KMS-11 (cell line): ENCODE results near the gene INTS12.
"Not testable (repeated sequence)": the region's sequence is repeated elsewhere in the genome, so short reads cannot be mapped to it uniquely, and the experiment has no call there.

Experiments used
- H2AFZ ChIP-seq: fragments of 200-600 bp; sonication (generic); 2 replicates; pipeline ENCODE4 v1.6.1; 2016; ENCODE audit warnings: antibody characterized with exemption, mixed run types, low read depth
- H3K27ac ChIP-seq: fragments of 200-600 bp; sonication (generic); 2 replicates; pipeline ENCODE4 v1.6.1; 2016; ENCODE audit warnings: mild to moderate bottlenecking, mixed run types
- H3K27me3 ChIP-seq: fragments of 200-600 bp; sonication (generic); 2 replicates; pipeline ENCODE4 v1.6.1; 2017; ENCODE audit warnings: mild to moderate bottlenecking, low read depth, mixed run types, moderate library complexity; ENCODE audit not compliant: insufficient read depth
- H3K36me3 ChIP-seq: fragments of 200-600 bp; sonication (generic); 2 replicates; pipeline ENCODE4 v1.6.1; 2017; ENCODE audit warnings: mild to moderate bottlenecking, mixed run types; ENCODE audit not compliant: insufficient read depth
- H3K4me1 ChIP-seq: fragments of 200-600 bp; sonication (generic); 2 replicates; pipeline ENCODE4 v1.6.1; 2016; ENCODE audit warnings: mild to moderate bottlenecking, low read depth, mixed run types; ENCODE audit not compliant: poor library complexity, severe bottlenecking
- H3K4me2 ChIP-seq: fragments of 200-600 bp; sonication (generic); 2 replicates; pipeline ENCODE4 v1.7.0; 2016; ENCODE audit warnings: mild to moderate bottlenecking, mixed run types
- H3K4me3 ChIP-seq: fragments of 200-600 bp; sonication (generic); IDR thresholded peaks from 2 replicates; pipeline ENCODE4 v1.6.1; 2017; ENCODE audit warnings: low read depth, low read length, mixed read lengths; ENCODE audit not compliant: insufficient read depth
- H3K79me2 ChIP-seq: fragments of 200-600 bp; sonication (generic); 2 replicates; pipeline ENCODE4 v1.6.1; 2016; ENCODE audit warnings: low read depth, mixed run types; ENCODE audit not compliant: insufficient read depth
- H3K9ac ChIP-seq: fragments of 200-600 bp; sonication (generic); 2 replicates; pipeline ENCODE4 v1.6.1; 2016; ENCODE audit warnings: mild to moderate bottlenecking, mixed run types
- H4K20me1 ChIP-seq: fragments of 200-600 bp; sonication (generic); 2 replicates; pipeline ENCODE4 v1.6.1; 2016; ENCODE audit warnings: mild to moderate bottlenecking, mixed run types; ENCODE audit not compliant: insufficient read depth
- CTCF ChIP-seq: fragments of 200-600 bp; sonication (generic); conservative IDR thresholded peaks from 2 replicates; pipeline ENCODE4 v1.6.1; 2017; ENCODE audit warnings: low read depth, mild to moderate bottlenecking, antibody characterized with exemption, low read length, moderate library complexity, mixed read lengths

INTS12 gene

GRCh38 chr4:105748222-105748621 lies 39.7 kb upstream of the INTS12 start:
- H3K27me3 ChIP-seq, result no peaks in the 10 kb centered on the region
- no peaks in the 10 kb centered on the region for H4K20me1 ChIP-seq
- TF ChIP-seq CTCF, result no peak
- H3K27ac ChIP-seq, result no peak overlapping the region
- H3K4me3 ChIP-seq, result no peak overlapping the region
- H2AFZ ChIP-seq, result no peak overlapping the region
- no peaks in the 10 kb centered on the region for H3K36me3 ChIP-seq
- H3K79me2 ChIP-seq, result no peaks in the 10 kb centered on the region
- no peak overlapping the region for H3K9ac ChIP-seq
- no peak overlapping the region for H3K4me2 ChIP-seq
- peaks cover 10% of the 10 kb centered on the region for H3K4me1 ChIP-seq

- Histone ChIP-seq H3K79me2 (no peaks in the 10 kb centered on the region), H3K9ac (no peak overlapping the region), H3K4me1 (no peaks in the 10 kb centered on the region), H4K20me1 (no peaks in the 10 kb centered on the region), H3K27ac (no peak overlapping the region), H3K27me3 (no peaks in the 10 kb centered on the region), H2AFZ (no peak overlapping the region), H3K36me3 (no peaks in the 10 kb centered on the region), H3K4me3 (no peak overlapping the region), H3K4me2 (no peak overlapping the region)
- TF ChIP-seq CTCF, result no peak
Observed at GRCh38 chr4:105741548-105741947, 33.1 kb upstream of the INTS12 start.

- not testable (repeated sequence) for H3K27me3 ChIP-seq, H3K9ac ChIP-seq, H3K4me1 ChIP-seq, H3K79me2 ChIP-seq, H2AFZ ChIP-seq, H3K4me3 ChIP-seq, H3K27ac ChIP-seq, H4K20me1 ChIP-seq, H3K4me2 ChIP-seq, H3K36me3 ChIP-seq
Observed at GRCh38 chr4:105735217-105735616, 26.7 kb upstream of the INTS12 start.

GRCh38 chr4:105729895-105730294 lies 21.4 kb upstream of the INTS12 start:
- H2AFZ ChIP-seq, H3K79me2 ChIP-seq, H3K27ac ChIP-seq, H3K36me3 ChIP-seq, H3K9ac ChIP-seq, H3K4me3 ChIP-seq, H3K4me1 ChIP-seq, H3K27me3 ChIP-seq, H4K20me1 ChIP-seq, H3K4me2 ChIP-seq: not testable (repeated sequence)

GRCh38 chr4:105725623-105726022 lies 17.1 kb upstream of the INTS12 start:
- Histone ChIP-seq H3K4me2 (no peak overlapping the region), H3K4me3 (no peak overlapping the region), H3K27me3 (no peaks in the 10 kb centered on the region), H3K27ac (no peak overlapping the region), H3K4me1 (no peaks in the 10 kb centered on the region), H3K79me2 (0 out of 2 replicates have a peak, but pooled peaks cover 4% of the 10 kb centered on the region), H3K9ac (no peak overlapping the region), H4K20me1 (no peaks in the 10 kb centered on the region), H2AFZ (no peak overlapping the region), H3K36me3 (no peaks in the 10 kb centered on the region)
- TF ChIP-seq CTCF, result no peak
